GM18873 (cell line): ENCODE data around the gene KLF1.
A peak's percentile ranks its signal among the peaks of the same experiment; 100 is the strongest.
"Not testable (repeated sequence)": the region's sequence is repeated elsewhere in the genome, so short reads cannot be mapped to it uniquely, and the experiment has no call there.

ENCODE experiments used
- ATAC-seq: cut with Tn5 transposase; IDR thresholded peaks from one replicate; pipeline ENCODE4 v1.9.1; 2021; ENCODE audit warnings: mild to moderate bottlenecking, moderate library complexity, moderate number of reproducible peaks; ENCODE audit not compliant: unreplicated experiment, low FRiP score

KLF1 gene

DNA sequence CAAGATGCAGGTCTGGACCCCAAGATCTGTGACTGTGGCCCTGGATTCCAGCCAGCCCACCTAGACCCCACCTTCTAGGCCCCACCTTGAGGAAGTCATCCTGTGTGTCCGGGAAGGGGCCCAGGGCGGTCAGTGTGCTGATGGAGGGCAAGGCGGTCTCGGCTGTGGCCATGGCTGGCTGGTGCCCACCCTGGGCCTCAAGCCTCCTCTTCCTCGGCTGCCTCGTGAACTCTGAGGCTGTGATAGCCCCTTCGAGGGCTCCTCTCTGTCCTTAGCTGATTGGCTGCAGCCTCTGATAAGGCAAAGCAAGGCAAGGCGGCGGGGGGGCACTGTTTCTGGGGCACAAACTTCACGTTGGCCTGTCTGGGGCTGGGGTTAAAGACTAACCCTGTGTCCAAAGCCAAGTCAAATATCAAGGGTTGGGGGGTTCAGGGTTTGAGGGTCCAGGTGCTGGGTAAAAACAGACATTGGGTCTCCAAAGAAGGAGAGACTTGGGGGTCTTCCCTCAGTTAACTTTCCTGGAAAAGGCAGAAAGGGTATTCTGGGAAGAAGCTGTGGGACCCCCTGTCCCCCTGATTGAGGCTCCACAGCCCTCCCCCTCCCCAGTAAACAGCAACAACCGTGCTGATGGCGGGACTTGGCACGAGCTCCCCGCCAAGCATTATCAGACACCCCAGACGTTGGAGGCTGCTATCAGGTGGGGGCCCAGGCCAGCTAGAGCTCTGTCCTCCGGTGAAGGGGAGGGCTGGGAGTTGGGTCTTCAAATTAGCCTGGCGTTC lies at the start of gene KLF1:
KLF1 (minus strand) TSS at position 233 of the 779 bp plus-strand sequence; CDS start at position 172, 61 bp downstream.
- ATAC-seq: no peak

DNA sequence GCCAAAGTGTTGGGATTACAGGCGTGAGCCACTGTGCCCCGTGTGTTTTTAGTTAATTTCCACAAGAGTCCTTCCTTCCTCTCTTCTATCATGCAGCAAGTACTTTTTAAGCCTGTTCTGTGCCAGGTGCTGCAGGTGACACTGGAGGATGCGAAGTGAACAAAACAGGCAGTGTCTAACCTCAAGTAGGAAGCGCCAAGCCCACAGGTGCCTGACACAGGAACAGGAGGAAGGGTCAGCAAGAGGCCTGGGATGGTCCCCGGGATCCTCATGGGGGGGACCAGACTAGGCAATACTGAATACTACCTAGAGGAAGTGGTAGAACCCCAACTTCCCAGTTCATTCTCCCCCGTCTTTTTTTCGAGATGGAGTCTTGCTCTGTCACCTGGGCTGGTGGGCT lies 49.6 kb upstream of the KLF1 start:
- no peak for ATAC-seq

DNA sequence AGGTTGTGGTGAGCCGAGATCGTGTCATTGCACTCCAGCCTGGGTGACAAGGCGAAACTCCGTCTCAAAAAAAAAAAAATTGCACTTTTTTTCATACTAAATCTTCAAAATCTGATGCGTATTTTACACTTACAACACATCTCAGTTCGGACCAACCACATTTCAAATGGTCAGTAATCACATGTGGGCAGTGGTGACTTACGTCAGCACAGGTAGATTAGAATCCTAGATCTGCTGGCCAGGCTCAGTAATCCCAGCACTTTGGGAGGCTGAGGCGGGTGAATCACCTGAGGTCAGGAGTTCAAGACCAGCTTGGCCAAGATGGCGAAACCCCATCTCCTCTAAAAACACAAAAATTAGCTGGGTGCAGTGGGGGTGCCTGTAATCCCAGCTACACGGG lies 48.1 kb upstream of the KLF1 start:
- ATAC-seq: no peak

DNA sequence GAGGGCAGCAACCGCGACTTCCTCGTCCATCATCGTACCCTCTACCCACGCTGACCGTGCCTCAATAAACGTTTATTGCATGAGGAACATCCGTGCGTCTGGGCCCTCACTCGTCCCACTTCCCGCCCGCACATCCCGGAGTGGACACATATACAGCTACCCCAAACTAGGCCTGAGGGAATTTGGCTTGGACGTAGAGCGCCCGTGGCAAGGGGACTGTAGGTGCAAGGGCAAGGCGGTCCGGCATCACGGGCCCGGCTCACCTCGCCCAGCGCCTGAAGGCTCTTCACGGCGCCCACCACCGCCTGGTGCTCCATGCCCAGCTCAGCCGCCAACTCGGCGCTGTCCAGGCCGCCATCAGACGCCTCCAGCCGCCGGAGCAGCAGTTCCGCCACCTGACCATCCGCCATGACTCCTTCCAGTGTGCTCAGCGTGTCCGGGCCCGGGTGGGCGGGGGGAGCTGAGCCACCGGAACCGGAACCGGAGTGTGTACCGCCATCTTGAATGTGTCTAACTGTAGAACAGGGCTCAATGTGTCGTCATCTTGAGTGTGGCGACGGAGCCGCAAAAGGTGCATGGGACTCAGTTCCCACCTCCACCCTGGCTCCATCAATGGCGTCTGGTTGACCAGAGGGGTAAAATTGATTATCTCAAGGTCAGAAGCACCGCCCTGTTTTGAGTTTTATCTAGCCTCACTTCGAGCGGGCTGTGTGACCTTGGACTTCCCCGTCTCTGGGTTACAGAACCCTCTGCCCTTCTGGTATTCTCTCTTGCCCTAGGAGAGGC lies 46.5 kb upstream of the KLF1 start, which contains the start of gene FARSA:
FARSA (minus strand) TSS at position 425 of the 786 bp plus-strand sequence; CDS start at position 410, 15 bp downstream.
- peak; percentile 43 for ATAC-seq

DNA sequence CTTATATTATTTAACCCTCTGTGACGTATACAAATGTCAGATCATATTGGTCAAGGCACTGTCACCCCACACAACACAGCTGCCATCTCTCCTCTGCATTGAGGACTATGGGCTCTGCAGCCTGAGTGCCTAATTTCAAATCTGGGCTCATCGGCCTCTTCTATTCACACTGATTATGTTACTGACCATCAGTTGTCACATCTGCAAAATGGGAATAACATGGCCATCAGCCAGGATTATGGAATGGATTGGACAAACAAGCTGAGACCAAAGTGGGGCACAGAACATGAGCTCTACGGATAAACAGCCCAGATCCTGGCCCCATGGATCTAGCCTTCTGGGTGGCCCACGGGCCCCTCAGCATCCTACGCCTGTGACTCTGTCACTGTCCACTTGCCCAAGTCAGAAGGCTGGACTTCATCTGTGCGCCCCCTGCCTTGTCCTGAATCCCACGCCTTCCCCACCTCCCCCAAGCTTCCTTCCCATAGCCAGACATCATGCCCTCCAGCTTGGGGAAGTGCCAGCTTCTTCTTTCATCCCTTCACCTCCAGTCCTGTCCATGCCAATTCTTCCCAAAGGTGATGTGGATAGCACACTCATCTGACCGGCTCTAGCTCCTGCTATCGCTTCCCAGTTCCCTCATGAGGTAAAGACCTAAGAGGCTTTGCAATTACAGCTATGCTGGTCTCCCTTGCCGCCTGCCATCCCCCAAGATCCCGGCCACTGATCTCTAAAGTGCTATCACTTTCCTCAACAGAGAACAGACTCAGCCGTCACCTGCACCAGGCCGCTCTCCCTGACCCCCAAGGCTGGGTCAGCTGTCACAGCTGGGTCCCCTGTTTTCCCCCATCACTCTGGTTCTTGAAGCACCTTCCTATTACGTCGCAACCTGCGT lies 45.6 kb upstream of the KLF1 start:
- no peak for ATAC-seq

DNA sequence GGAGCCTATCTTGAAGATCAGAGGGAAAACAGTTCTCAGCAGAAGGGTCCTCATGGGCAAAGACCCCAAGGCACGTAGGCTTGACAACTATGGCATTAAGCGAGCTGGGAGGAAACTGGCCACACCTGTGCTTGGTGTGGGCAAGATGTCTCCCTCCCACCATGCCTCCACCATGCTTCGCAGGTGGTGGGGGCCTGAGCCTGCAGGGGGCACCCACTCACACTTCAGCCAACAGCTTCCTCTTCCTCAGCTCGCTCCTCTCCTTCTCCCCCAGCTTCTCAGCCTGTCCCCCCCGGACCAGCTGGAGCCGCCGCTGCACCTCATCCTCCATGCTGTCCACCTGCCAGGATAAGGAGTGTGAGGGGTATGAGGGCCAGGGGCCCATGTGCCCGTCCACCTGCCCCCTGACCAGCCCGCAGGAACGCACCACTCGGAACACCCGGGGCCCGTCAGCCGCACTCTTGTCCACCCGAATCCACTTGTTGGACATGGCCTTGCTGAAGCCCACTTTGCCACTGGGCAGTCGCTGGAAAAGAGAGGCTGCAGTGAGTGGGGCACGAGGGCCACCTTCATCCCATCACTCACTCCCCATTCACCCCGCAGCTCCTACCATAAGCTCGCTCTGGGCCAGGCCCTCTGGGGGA lies 43.1 kb upstream of the KLF1 start:
- no peak for ATAC-seq

DNA sequence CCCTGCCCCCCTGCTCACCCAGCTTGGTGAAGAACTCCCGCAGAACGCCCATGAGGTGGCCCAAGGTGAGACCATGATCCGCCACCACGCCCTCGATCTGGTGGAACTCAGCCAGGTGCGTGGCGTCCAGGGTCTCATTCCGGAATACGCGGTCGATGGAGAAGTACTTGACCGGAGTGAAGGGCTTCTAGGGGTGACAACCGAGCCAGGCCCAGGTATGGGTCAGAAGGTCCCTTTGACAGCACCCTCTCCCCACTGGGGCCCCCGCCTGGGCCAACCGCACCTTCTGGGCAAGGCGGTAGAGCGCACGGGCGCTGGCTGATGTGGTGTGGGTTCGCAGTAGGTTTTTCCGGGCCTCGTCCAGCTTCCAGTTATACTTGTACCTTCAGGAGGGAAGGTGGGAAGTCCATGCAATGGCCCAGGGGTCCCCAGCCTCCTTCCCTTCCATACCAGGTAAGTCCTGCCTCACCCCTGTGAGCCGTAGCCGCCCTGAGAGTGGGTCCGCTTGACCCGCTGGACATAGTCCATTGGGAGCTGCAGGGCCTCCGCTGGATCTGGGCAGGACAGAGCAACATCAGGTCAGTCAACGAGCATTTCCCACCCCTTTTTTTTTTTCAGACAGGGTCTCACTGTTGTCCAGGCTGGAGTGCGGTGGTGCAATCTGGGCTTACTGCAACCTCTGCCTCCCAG lies 37.8 kb upstream of the KLF1 start:
- ATAC-seq: no peak

DNA sequence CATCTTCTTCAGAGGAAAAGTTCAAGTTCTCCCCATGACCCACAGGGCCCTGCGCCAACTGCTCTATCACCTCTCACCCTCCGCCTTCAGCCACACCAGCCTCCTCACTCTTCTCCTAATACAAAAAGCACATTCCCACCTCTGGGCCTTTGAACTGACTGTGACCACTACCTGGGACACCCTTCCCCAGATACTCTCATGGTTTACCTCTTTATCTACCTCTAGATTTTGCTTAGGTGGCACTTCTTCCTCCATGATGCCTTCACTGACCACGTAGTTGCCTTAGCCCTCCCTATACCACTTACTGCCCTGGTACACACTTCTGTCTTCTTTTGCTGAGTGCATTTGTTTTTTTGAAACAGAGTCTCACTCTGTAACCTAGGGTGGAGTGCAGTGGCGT lies 36.0 kb upstream of the KLF1 start:
- no peak for ATAC-seq

DNA sequence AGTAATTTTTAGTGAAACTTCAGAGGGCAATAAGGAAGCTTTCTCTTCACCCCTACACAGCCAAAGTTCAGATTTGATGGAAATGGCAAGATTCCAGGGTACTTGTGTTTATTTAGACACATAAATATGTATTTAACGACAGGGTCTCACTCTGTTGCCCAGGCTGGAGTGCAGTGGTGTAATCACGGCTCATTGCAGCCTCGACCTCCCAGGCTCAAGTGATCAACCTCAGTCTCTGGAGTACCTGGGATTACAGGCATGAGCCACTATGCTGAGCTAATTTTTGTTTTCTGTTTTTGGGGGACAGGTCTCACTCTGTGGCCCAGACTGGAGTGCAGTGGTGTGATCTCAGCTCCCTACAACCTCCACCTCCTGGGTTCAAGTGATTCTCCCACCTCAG lies 34.0 kb upstream of the KLF1 start:
- no peak for ATAC-seq

DNA sequence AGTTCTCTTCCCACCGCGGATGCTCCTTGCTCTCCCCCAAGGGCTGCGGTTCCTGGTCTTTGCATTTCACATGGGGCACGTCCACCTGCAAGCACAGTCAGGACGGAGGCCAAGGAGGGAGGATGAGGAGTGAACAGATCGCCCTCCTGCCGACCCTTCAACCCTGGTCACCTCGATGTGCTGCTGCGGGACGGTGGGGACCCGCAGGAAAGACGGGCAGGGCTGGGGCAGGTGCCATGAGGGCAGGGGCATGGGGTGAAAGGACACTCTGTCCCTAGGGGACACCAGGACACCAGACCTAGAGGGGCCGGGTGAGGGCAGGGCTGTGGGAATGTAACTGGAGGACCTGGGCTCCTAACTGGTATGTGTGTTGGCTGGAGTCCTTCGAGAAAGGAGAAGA lies 31.3 kb upstream of the KLF1 start:
- ATAC-seq: no peak

DNA sequence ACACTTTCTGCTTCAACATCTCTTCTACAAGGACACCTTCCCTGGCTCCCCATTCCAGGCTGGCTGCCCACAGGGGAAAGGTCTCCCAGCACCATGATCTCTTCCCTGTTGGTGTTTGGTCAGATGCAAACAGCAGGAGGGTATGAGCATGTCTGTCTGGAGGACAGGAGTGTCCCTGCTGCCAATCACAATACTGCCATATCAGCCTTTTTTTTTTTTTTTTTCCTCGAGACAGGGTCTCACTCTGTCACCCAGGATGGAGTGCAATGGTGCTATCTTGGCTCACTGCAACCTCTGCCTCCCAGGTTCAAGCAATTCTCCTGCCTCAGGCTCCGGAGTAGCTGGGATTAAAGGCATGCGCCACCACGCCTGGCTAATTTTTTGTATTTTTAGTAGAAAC lies 28.9 kb upstream of the KLF1 start:
- ATAC-seq: not testable (repeated sequence)

DNA sequence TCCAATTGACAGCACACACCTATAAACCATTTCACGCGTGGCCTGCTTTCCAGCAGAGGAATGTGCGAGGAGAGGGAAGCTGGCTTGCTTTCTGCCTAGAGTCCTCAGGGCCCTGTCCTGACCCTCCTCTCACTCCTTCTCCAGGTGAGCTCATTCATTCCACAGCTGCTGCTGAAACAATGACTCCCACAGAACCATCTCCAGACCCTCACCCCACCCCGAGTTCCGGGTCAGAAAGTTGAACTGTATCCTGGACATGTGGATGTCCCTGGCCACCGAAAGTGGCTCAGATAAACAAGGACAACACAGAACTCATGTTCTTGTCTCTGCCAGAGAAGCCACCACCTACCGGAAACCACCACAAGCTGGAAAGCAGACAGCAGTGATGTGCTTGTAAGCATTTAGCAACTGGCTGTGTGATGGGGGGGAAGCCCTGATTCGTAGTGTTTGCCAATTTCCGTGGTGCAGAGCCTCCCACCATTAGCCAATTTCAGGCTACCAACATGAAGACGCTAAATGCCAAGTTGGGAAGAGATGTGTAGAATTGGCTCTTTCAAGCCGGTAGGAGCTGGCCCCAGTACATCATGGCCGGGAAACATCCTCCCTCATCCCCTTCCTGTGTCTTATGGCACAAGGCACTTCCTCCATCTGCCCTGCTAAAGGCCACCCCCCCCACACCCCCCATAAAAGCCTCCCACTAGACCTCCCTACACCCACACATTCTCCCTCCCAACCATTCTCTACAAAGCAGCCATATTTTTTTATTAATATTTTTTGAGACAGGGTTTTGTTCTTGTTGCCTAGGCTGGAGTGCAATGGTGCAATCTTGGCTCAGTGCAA lies 27.1 kb upstream of the KLF1 start:
- no peak for ATAC-seq

DNA sequence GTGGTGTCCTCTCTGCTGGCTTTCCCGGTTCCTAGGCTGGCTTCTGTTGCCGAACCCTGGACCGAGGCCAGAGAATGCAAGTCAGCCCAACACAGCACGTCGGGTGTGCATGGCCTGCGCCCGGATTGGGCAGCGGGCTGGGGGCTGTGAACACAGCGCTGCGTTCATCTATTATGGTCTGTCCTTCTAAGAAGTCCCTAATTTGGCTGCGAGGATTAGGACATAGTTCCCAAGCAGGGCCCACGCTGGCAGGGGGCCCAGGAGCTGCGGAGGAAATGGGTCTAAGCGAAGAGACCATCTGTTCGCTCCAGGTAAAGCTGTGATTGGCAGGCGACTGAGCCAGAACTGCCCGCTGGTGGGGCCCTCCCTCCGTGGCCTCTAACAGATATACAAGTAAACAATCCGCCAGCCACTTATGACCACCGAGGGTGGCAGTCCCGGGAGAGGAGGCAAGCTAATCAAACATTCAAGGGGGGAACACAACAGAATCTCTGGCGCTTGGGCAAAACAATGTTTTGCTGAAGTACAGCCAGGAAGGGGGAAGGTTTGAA lies 26.1 kb upstream of the KLF1 start:
- ATAC-seq: no peak

DNA sequence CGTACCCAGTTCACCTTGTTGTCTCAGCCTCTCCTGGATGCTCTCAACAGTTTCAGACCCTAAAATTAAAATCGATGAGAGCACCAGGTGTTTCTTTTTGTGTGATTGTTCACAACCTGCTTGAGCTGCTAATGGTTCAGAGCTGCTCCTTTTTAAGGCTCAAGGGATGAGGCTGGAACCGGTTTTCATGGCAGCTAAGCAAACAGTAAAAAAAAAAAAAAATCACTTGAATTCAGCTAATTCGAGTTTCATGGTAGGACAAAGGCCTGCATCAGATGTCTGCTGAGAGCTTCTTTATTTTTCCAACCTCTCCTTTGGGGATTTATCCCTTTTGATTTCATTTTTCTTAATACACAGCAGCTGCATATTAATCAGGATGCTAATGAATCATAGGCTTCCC lies 25.6 kb upstream of the KLF1 start:
- no peak for ATAC-seq

DNA sequence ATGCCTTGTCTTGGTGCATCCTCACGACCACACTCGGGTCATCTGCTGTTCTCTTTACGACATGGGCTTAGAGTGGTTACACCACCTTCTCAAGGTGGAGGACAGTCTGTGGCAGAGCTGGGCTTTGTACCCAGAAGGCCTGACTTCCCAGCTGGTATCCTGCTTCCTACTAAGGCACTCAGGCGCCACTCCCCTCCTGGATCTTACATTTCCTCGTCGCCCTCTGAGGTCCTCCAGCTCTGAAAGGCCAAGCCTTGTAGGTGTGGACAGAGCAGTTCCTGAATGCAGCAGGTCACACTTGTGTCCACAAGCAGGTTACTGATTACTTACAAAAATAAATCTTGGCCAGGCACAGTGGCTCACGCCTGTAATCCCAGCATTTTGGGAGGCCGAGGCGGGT lies 20.2 kb upstream of the KLF1 start:
- ATAC-seq: no peak

DNA sequence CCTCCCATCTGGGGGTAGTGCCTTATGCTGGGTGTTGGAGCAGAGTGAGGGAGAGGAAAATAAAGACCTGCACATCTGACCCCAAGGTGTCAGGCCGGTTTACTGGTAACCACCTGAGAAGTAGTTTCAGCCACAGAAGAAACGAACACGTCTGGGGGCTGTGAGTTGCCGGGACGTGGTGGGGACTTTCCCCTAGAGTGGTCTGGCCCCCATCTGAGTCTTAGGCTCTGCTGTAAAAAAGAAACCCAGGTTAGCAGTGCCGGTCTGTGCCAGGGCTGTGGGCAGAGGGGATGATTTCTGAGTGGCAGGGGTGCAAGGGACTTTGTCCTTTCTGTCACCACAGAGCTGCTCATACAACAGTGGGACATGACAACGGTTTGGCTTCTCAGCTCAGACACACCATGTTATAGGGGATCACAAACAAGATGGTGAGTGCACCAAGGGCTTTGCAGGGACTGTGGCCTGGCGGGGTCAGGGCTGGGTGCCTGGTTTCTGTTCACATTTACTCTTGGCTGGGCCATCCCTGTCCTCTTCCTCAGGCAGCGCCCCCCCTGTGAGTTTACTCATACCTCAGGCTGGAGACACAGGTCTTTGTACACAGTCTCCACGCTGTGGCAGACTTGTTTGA lies 13.0 kb upstream of the KLF1 start:
- ATAC-seq: no peak

DNA sequence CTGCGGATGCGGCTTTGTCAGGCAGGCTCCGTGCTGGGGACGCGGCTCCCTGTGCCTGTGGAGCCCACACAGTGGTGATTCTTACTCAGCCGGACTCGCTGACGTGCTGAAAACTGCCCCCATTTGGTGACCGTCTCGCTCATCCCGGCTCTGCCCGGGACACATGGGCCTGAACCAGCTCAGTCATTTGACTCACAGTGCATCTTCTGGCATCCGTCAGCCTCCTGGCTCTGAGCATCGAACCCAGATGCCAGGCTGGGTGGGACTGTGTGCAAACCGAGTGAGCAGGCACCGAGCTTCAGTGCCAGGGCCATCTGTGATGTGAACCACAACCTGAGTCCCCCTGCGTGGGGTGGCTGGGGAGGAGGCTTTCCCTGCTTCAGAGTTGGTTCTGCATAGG lies 9.5 kb upstream of the KLF1 start:
- ATAC-seq: no peak

DNA sequence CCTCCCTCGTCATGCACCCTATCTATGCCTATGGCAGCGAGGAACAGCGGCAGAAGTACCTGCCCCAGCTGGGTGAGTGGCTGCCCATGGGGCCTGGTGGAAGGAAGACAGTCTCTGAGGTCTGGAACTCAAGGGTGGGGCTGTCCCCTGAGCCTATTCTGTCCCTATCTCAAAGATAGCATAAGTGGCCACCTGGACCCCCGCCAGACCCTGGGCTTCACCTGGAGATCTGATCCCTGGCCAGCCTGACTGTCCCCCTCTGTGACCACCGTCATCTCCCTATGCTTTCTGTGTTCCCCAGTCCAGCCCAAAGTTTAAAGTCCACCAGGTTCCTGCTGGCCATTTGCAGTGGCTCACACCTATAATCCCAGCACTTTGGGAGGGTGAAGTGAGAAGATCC lies 6.6 kb upstream of the KLF1 start:
- ATAC-seq: no peak
